GM18499 (cell line): ENCODE measurements around the gene RPTOR.

Experiments
- ATAC-seq: cut with Tn5 transposase; IDR thresholded peaks from one replicate; pipeline ENCODE4 v1.9.1; 2021; ENCODE audit warnings: moderate number of reproducible peaks; ENCODE audit not compliant: insufficient read depth, unreplicated experiment

The RPTOR gene

DNA sequence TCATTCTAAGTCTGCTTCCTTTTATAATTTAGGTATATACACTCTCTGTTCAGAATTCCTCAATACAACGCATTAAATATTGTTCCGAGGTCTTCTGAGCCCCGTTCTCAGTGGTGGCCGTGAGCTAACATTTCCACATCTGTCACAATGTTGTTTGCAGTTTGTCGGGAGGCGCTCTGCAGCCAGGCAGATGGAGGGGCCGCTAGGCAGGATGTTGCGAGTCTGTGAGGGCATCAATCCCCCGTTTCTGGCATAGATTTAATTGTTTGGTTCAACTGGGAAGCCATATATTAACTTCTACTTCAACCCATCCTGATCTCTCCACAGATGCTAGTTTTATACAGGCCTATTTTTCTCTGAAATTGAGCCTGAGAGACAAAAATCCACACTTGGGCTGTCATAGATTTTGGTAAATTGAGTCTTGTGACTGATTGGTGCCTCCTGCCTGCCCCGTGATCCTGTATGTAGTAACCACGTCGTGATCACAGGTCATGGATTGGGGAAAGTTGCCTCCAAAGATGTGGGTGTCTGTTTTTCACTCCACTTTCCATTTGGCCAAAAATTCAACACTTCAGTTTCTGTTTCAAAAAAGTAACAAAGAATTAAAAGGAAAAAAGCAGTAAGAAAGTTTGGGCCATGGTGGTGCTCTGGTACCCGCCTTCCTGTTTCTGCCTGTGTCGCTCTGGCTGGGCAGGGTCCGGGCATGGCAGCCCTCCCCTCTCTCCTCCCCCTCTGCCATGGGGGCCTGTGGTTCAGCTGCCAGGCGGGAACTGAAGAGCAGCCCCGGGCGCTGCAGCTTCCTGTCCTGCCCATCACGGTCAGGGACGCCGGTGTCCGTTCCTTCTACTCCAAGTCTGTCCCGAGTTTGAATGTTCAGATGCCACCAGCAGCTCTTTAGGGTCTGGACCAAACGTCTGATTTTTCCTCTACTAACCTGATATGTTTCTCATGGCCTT is 41.5 kb downstream of the RPTOR start:
- no peak for ATAC-seq

DNA sequence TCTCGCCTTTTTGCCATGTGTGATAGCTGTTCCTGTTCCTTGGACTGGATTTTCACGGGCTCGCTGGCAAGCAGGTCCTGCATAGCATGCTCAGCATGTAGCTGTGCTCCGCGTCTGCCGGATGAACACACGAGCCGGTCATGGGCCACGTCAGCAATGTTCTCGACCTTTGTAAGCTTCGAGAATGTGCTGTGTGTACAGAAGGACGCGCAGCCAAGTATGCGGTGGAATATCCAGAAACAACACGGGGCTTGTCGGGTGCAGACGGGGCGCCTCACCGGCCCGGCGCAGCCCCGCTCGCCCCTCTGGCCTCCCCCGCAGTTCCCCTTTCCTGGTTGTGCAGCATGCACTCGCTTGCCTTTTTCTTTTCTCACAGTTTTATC is 42.2 kb downstream of the RPTOR start:
- ATAC-seq, result no peak

DNA sequence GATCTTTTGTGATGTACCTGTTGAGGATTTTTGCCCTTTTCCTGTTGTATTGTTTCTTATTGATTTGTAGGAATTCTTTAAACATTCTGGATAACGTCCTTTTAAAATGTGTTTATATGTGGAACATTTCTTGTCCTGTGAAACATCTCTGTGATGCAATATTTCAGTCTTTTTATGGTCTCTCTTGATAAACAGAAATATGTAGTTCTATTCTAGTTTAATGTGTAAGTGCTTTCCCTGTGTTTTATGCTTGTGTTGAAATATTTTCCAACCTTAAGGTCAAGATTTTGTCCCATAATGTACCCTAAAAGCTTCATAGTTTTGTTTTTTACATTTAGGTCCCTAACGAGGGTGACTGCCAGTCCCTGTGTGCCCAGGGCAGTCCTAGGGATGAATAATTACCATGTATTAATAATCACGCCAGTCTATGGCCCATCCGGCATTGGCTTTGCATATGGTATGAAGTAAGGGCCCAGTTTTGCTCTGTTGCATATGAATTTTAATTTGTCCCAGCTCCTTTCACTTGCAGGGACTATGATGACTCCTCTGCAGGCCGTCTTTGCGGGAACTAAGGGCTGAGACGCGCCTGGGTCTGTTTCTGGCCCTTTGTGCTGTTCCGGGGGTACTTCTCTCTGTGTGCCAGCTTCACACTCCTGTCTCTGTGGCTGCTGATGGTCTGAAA is 44.2 kb downstream of the RPTOR start:
- ATAC-seq, result no peak

DNA sequence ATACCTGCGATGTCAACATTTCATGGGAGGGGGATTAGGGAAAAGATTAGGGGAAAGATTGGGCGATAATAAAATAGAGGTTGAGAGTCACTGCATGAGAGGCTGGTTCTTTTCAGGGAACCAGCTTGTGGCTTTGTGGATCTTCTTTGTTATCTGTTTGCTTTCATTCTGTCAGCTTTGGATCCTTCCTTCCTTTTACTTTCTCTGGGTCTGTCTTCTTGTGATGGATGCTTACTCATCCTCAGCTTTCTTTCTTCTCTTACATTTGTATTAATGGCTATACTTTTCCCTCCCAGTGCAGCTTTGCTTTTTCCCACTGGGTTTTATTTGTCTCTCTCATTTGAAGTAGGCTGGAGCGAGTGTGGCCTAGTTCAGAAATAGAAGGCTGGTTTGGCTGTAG is 47.1 kb downstream of the RPTOR start:
- no peak for ATAC-seq

DNA sequence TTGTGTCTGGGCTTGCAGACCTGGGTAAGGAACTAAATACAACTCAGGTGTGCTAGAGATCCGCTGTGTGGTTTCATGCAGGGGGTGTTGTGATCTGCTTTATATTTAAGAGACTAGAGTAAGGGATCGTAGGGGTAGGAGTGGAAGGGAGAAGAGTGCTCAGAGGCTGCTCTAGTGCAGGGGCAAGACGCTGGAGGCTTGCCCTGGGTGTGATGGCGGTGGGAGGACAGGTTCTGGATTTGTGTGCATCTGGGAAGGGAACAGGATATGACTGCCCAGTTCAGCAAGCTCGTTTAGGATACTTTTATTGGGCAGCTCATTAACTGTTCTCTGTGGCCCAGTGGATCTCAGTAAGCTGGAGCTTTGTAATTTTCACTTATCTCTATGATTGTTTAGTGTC is 47.6 kb downstream of the RPTOR start:
- no peak for ATAC-seq

DNA sequence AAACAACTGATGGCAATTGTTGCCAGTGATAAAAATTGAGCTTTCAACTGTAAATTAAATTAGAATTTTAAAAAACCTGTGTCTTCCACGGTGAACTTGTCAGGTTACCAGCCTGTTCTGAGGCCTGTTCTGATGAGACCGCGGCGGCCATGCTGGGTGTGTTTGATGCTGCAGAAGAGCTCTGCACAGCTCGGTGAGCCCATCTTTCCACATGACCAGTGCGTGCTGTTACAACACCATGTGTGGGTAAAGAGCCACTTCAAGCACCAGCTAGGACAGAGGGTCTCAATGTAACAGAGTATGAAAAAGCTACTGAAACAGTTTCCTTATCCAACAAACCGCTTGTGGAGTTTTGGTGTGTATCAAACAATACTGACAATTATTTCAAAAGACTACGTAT is 48.5 kb downstream of the RPTOR start:
- ATAC-seq, result no peak

DNA sequence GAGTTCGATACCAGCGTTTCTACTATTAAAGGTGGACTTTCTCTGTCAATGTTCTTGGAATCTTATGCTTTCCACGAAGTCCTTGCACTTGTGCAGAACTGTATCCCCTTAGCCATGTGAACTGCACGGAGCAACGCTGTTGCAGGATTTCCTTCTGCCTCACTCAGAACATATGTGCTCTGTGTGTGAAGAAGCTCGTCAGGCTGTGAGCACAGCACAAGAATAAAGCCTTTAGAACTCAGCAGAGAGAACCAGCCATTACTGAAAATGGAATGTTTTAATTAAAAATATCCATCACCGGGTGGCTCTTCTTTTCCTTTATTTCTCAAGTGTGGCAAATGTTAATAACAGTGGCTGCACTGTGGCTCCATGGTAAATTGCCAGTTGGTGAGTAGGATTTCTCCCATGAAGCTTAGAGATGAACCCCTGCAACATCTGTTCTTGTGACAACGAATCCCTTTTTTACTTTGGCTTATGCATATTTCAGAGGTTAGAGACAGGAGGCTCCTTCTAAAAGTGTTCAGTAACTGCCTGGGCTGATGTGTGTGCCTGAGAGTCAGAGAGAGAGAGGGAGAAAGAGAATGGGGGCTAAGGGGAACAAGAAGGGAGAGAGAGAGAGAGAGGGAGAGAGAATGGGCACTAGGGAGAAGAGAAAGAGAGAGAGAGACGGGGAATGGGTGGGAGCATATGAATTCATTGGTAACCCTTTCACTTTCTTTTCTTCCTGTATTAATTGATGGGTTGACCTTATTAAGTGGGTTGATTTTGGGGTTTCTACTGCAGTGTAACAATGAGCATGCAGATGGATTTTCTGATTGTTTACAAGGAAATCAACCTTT is 50.0 kb downstream of the RPTOR start:
- no peak for ATAC-seq

DNA sequence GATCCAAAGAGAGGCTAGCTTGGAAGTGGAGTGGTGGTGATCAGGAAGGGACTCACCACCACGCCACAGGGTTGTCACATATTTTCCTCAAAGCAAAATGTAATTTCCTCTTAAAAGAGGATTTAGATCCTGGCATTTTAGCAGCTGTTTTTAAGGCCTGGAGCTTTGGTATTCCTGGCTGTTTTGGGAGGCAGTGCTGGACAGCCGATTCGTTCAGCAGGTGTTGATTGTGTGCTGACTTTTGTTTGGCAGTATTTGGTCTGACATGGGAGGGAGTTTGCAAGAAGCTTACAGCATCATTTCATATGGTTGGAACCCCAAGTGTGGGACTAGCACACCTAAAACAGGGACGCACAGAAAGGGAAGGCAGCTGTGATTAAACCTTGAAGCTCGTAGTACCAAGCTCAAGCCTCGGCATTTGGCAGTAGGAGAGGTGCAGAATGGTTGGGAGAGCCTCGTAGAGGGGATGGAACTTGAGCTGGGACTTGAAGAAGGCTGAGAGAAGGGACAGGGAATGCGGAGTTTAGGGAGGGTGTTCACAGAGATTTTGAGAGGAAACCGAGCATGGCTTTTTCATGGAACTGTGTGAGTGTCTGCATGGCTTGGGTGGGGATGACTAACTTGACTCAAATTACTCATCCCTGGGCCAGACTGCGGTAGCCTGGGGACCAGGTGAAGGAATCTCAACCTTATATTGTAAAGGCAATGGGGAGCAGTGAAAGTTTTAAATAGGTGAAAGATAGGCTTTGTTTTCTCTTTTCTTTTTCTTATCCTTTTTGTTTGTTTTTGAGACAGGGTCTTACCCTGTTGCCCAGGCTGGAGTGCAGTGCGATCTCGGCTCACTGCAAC is 52.3 kb downstream of the RPTOR start:
- no peak for ATAC-seq

DNA sequence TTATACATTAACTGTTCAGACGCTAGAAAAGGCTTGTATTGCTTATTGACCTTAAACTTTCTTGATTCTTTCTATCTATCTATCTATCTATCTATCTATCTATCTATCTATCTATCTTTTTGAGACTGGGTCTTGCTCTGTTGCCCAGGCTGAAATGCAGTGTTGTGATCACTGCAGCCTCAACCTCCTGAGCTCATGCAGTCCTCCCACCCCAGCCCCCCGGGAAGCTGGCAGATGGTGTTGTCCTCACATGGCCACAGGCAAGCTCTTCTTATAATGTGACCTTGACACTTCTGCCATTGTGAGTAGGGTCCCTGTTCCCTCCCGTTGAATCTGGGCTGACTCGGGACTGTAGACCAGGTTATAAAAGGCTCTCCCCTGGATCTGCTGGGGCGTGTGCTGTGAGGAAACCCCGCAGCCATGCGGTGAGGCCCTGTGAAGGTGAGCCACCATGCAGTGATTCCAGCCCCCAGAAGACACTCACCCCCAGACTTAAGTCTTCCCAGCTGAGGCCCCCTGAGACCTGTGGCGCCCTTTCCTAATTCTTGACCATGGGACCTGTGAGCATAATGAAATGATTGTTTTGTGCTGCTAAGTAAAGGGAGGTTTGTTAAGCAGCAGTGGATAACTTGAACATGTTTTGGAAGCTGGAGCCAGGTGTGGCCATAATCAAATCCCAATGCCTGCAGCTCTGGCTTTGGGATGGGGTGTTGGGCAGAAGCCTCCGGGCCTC is 54.3 kb downstream of the RPTOR start:
- no peak for ATAC-seq

DNA sequence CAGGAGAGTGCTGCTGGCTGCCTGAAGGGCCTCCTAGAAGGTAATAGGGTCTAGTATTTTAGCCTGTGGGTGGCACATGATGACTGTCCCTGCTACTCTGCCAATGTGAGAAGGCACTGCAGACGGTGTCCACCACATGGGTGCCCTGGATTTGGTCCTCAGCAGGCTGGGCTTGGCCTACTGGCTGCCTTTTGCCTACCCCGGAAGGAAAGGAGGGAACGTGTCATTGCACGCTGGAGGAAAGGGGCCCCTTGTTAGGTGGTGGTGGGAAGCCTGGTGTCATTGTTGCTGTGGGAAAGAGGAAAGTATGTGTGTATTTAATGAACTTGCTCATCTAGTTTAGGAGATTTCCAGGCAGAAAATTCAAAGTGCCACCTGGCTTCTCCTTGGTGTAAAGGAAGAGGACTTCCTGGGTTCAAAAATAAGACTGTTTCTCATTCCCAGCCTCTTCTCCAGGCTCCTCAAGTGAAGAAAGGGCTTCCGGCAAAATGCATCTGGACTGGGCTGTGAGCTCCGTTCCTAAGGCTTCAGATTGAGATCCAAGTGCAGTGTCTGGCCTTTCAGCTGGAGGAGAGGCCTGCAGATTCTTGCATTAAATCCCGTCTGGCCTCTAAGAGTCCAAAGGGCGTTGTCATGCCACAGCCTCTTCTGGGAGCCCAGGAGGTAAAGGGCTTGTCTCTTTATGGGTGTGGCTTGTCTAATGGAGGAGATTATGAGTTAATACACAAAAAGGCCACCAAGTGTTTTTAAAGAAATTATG is 55.1 kb downstream of the RPTOR start:
- no peak for ATAC-seq

DNA sequence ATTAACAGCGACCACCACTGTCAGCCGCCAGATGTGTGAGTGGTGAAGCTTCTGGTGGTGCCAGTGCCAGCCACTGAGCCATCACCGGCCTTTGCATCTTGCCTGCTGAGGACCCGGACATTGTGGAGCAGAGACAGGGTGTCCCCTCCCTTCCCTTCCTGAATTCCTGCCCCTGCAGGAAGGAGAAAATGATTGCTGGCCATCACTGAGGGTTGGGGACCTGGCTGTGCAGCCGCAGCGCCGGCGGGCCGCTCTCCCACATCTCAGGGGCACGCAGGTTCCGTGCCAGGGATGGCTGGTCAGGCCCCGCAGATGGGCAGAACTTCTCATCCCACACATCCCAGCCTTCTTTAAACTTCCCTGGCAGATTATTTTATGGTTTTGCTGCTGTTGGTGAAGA is 56.5 kb downstream of the RPTOR start:
- no peak for ATAC-seq

DNA sequence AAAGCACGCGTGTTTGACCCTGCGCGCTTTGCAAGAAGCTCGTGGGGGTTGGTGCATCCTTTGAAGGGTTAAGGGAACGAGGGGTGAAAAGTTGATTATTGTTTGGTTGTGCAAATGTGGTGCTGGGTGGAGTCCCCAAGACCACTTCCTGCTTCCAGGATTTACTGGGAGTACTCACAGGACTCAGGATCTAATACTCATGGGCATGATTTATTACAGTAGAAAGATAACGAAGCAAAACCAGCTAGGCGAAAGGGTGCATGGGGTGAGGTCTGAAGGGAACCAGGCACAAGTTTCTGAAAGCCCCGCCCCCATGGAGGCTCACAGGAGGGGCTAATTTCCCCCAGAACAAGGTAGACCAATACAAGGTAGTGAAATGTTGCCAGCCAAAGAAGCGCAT is 58.8 kb downstream of the RPTOR start:
- ATAC-seq, result no peak

DNA sequence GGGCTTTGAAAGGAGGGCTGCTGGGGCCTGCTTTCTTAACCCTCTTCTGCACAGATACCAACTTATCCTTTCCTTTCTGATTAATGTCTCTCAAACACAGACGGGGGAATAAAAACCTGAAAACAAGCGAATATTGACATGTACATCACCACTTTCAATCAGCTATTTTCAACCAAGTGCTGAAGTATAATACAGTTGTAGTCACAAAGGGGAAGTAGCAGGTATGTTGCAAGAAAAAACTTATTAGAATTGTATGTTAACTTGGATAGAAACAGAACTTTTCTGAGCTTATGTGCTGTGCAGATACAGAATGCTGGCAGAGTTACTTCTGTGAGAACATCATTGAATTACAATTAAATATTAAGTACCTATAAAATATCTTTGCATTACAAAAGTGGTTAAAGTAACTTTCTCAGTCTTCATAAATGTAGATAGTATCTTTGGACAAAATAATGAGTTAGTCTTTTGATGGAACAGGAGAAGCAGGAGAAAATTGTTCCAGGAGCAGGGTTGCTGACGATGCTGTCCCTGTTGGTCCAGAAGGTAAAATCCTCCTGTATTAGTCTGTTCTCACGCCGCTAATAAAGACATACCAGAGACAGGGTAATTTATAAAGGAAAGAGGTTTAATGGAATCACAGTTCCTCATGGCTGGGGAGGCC is 59.5 kb downstream of the RPTOR start:
- no peak for ATAC-seq

DNA sequence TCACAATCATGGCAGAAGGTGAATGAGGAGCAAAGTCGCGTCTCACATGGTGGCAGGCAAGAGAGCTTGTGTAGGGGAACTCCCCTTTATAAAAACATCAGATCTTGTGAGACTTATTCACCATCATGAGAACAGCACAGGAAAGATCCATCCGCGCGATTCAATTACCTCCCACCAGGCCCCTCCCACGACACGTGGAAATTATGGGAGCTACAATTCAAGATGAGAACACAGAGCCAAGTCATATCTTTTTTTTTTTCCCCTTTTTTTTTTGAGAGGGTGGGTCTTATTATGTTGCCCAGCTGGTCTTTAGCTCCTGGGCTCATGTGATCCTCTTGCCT is 60.0 kb downstream of the RPTOR start:
- no peak for ATAC-seq

DNA sequence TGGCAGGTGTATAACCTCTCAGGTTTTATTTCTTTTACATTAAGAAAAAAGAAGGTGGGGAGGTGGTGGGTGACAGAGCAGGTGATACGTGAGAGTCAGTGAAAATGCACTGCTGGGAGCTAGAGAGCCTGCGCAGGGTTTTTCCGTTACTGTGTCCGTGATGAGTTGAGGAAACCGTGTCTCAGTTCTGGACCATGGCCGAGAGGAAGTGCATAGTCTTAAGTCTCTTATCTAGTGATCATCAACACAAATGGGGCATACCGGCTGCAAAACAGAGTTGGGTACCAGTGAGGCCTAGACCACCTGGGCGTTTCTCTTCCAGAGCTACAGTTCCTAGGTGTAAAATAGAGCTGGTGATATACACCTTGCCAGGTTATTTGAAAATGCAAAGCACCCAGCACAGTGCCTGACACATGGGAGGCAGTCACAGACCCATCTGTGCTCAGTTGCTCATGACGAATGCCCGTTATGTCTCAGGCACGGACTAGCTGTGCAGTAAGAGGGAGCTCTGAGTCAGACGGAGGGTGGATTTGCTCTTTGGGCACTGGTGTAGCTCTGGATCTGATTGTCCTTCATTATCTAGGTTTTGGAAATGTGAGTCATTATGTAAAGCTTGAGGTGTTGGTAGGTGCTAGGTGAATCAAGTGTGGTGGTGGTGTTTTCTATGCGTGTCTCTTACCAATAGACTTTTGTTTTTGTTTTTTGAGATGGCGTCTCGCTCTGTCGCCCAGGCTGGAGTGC is 60.9 kb downstream of the RPTOR start:
- peak; percentile 80 for ATAC-seq

DNA sequence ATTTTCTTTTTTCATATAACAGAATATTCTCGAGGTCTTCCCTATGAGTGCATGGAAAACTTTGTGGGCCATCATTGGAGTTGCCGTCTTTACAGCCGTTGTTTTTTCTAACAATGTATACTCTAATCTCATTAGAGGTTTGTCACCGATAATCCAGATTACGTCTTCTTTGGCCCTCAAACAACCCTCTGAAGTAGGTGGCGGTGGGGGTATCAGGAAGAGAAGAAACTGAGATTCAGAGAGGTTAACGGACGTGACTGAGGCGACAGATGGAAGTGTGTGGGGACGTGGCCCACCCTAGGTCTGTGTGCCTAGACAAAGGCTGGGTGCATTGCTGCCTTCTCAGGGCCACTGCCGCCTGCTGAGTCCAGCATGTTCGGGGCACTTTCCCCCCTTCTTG is 63.7 kb downstream of the RPTOR start:
- ATAC-seq, result no peak

DNA sequence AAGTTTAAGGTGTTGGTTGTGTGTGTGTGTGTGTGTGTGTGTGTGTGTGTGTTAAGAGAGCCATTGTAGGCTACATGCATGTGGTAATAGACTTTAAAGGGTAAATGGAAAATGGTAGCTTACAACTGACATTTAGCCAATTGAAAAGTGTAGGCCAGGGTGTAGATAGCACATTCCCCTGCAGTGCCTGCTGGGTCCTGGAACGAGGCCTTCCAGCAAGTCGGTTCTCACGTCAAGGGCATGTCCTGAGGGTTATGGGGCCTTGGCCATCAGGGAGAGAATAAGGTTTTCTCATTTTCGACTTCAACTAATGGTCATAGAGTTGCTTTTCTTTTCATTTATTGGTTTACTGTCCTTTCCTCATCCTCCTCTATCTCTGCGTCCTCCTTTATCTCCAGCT is 65.1 kb downstream of the RPTOR start:
- no peak for ATAC-seq

DNA sequence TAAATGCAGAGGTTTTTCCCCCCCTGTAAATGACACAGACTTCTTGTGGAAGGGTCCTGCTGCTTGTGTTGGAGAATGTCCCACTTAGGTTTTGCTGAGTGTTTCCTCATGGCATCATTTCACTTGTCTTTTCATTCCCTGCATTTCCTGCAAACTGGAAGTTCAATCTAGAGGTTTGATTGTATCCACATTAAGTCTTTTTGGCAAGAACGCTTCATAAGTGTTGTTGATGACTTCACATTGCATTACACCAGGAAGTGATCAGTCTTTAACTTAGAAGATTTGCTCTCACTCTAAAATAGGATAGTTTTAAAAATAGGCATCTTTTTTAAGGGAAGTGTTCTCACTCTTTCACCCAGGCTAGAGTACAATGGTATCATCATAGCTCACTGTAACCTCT is 67.2 kb downstream of the RPTOR start:
- ATAC-seq, result no peak
